HAP-1 (cell line): ENCODE results near the gene BBS10.

ENCODE experiments used
- DNase-seq, 2 experiments: peaks; one replicate each; pipeline ENCODE4 v3.0.0-alpha.2; 2016 to 2020; ENCODE audit warnings: low spot score in 2 of 2
- H3K27me3 ChIP-seq: fragments of 250-450 bp; sonication (Bioruptor Pico); 2 replicates; pipeline ENCODE4 v1.5.1; 2020; ENCODE audit warnings: low read depth, mild to moderate bottlenecking, moderate library complexity
- H3K36me3 ChIP-seq: fragments of 250-450 bp; sonication (Bioruptor Pico); replicated peaks from 2 replicates; pipeline ENCODE4 v1.5.1; 2020; ENCODE audit warnings: mild to moderate bottlenecking
- H3K4me1 ChIP-seq: fragments of 250-450 bp; sonication (Bioruptor Pico); 2 replicates; pipeline ENCODE4 v1.5.1; 2020; ENCODE audit warnings: mild to moderate bottlenecking
- H3K4me3 ChIP-seq: fragments of 250-450 bp; sonication (Bioruptor Pico); 2 replicates; pipeline ENCODE4 v1.5.1; 2020; ENCODE audit warnings: mild to moderate bottlenecking, moderate library complexity
- H3K9me3 ChIP-seq: fragments of 250-450 bp; sonication (Bioruptor Pico); 2 replicates; pipeline ENCODE4 v1.5.1; 2020; ENCODE audit warnings: mild to moderate bottlenecking, moderate library complexity
- in situ Hi-C: fragments of 300-500 bp; cut with MboI; formaldehyde crosslinking; loops from 3 replicates; pipeline ENCODE4 v1.14.3; 2020; ENCODE audit warnings: low sequenced_read_pairs, inconsistent platforms, mixed read lengths

The BBS10 gene

GRCh38 chr12:76316468-76316867 is 31.7 kb downstream of the BBS10 start:
- Histone ChIP-seq H3K9me3 (no peaks in the 10 kb centered on the region), H3K36me3 (no peaks in the 10 kb centered on the region), H3K4me1 (peaks cover 8% of the 10 kb centered on the region), H3K4me3 (no peak overlapping the region), H3K27me3 (no peaks in the 10 kb centered on the region)
- no peak for DNase-seq
- in situ Hi-C loops = no loop called here

GRCh38 chr12:76313299-76313698 is 34.9 kb downstream of the BBS10 start:
- peaks cover 8% of the 10 kb centered on the region for H3K4me1 ChIP-seq
- H3K9me3 ChIP-seq = no peaks in the 10 kb centered on the region
- no peaks in the 10 kb centered on the region for H3K27me3 ChIP-seq
- DNase-seq = no peak
- in situ Hi-C loops = no loop called here
- no peaks in the 10 kb centered on the region for H3K36me3 ChIP-seq
- H3K4me3 ChIP-seq = no peak overlapping the region

GRCh38 chr12:76312315-76312714 is 35.9 kb downstream of the BBS10 start:
- no peaks in the 10 kb centered on the region for H3K27me3 ChIP-seq
- no peak overlapping the region for H3K4me3 ChIP-seq
- no peaks in the 10 kb centered on the region for H3K36me3 ChIP-seq
- H3K9me3 ChIP-seq = no peaks in the 10 kb centered on the region
- H3K4me1 ChIP-seq = peaks cover 8% of the 10 kb centered on the region
- DNase-seq = peak; percentile 57 to 78
- in situ Hi-C loops = no loop called here

- DNase-seq = no peak
- no peaks in the 10 kb centered on the region for H3K36me3 ChIP-seq
- H3K4me3 ChIP-seq = no peak overlapping the region
- H3K4me1 ChIP-seq = peaks cover 8% of the 10 kb centered on the region
- no peaks in the 10 kb centered on the region for H3K9me3 ChIP-seq
- no peaks in the 10 kb centered on the region for H3K27me3 ChIP-seq
- in situ Hi-C loops = no loop called here
Measured at GRCh38 chr12:76311796-76312195, 36.4 kb downstream of the BBS10 start.

GRCh38 chr12:76310110-76310509 is 38.1 kb downstream of the BBS10 start:
- DNase-seq = no peak
- peaks cover 8% of the 10 kb centered on the region for H3K4me1 ChIP-seq
- in situ Hi-C loops = no loop called here
- no peaks in the 10 kb centered on the region for H3K27me3 ChIP-seq
- H3K4me3 ChIP-seq = no peak overlapping the region
- no peaks in the 10 kb centered on the region for H3K9me3 ChIP-seq
- no peaks in the 10 kb centered on the region for H3K36me3 ChIP-seq

- no peak for DNase-seq
- Histone ChIP-seq H3K9me3 (no peaks in the 10 kb centered on the region), H3K4me3 (no peak overlapping the region), H3K27me3 (no peaks in the 10 kb centered on the region), H3K36me3 (no peaks in the 10 kb centered on the region), H3K4me1 (peaks cover 8% of the 10 kb centered on the region)
- in situ Hi-C loops = no loop called here
Measured at GRCh38 chr12:76308866-76309265, 39.3 kb downstream of the BBS10 start.

- in situ Hi-C loops = no loop called here
Measured at GRCh38 chr12:76307083-76307482, 41.1 kb downstream of the BBS10 start.

GRCh38 chr12:76303989-76304460 is 44.2 kb downstream of the BBS10 start:
- no peaks in the 10 kb centered on the region for H3K27me3 ChIP-seq
- in situ Hi-C loops = no loop called here

More at GRCh38 chr12:76307083-76307482, 41.1 kb downstream of the BBS10 start:
- no peaks in the 10 kb centered on the region for H3K36me3 ChIP-seq
- H3K27me3 ChIP-seq = no peaks in the 10 kb centered on the region
- DNase-seq = no peak
- H3K4me3 ChIP-seq = no peak overlapping the region
- H3K9me3 ChIP-seq = no peaks in the 10 kb centered on the region
- peaks cover 3% of the 10 kb centered on the region for H3K4me1 ChIP-seq

GRCh38 chr12:76303365-76303764 is 44.9 kb downstream of the BBS10 start:
- H3K4me3 ChIP-seq = no peak overlapping the region
- DNase-seq = no peak
- in situ Hi-C loops = no loop called here
- H3K27me3 ChIP-seq = no peaks in the 10 kb centered on the region
- H3K4me1 ChIP-seq = no peaks in the 10 kb centered on the region
- H3K36me3 ChIP-seq = no peaks in the 10 kb centered on the region
- no peaks in the 10 kb centered on the region for H3K9me3 ChIP-seq

More at GRCh38 chr12:76303989-76304460, 44.2 kb downstream of the BBS10 start:
- Histone ChIP-seq H3K36me3 (no peaks in the 10 kb centered on the region), H3K9me3 (no peaks in the 10 kb centered on the region), H3K4me1 (no peaks in the 10 kb centered on the region), H3K4me3 (no peak overlapping the region)
- DNase-seq = no peak

- Histone ChIP-seq H3K4me3 (no peak overlapping the region), H3K4me1 (no peaks in the 10 kb centered on the region), H3K27me3 (no peaks in the 10 kb centered on the region), H3K36me3 (no peaks in the 10 kb centered on the region), H3K9me3 (no peaks in the 10 kb centered on the region)
- in situ Hi-C loops = no loop called here
- DNase-seq = no peak
Measured at GRCh38 chr12:76300297-76300665, 47.9 kb downstream of the BBS10 start.

- Histone ChIP-seq H3K27me3 (no peaks in the 10 kb centered on the region), H3K4me1 (no peaks in the 10 kb centered on the region), H3K4me3 (no peak overlapping the region), H3K9me3 (no peaks in the 10 kb centered on the region), H3K36me3 (no peaks in the 10 kb centered on the region)
- peak in 1 of 2 experiments; percentile 18 for DNase-seq
- in situ Hi-C loops = no loop called here
Measured at GRCh38 chr12:76299536-76300296, 48.5 kb downstream of the BBS10 start.
